ENCODE measurements around the gene ARHGAP27. TPM values are rescaled to one million over a fixed set of nuclear protein-coding genes. Genes with fewer than 3 reads are reported as not detected.
A peak's percentile ranks its signal among the peaks of the same experiment; 100 is the strongest.
"Not testable (repeated sequence)": the region's sequence is repeated elsewhere in the genome, so short reads cannot be mapped to it uniquely, and the experiment has no call there.

ARHGAP27 gene
- total and polyA plus RNA-seq, 2 donors (not counting 1 experiment from before 2014, with no cell fraction given), result 0.57 to 3.3 TPM

- H3K4me3 ChIP-seq (replicated peaks in 1 of 4; ENCODE audit: control extremely low read depth in 1 of 4, insufficient read depth in 1 of 4, low read depth in 3 of 4, low read length in 4 of 4); H2AFZ ChIP-seq (ENCODE audit: low read length); H3K79me2 ChIP-seq (ENCODE audit: control insufficient read depth, insufficient read depth, low read length); H3K9me3 ChIP-seq (ENCODE audit: control insufficient read depth, insufficient read depth, low read depth, low read length); DNase-seq (ENCODE audit: low read depth in 2 of 2); H3K27me3 ChIP-seq (ENCODE audit: control insufficient read depth, insufficient read depth, low read length); H3K4me2 ChIP-seq (ENCODE audit: extremely low read depth, insufficient read depth, low read length); H3K27ac ChIP-seq (ENCODE audit: insufficient read depth, low read length); H3K36me3 ChIP-seq (ENCODE audit: control insufficient read depth, insufficient read depth, low read length); H4K20me1 ChIP-seq (ENCODE audit: control insufficient read depth, extremely low read depth, insufficient read depth, low read length); H3K4me1 ChIP-seq (ENCODE audit: control insufficient read depth, extremely low read depth, insufficient read depth, low read length); H3K9ac ChIP-seq (ENCODE audit: insufficient read depth, low read length): not testable (repeated sequence)
Measured at GRCh38 chr17:45448066-45448465, 15.4 kb upstream of the ARHGAP27 start.

- not testable (repeated sequence) for H4K20me1 ChIP-seq (ENCODE audit: control insufficient read depth, extremely low read depth, insufficient read depth, low read length); H3K79me2 ChIP-seq (ENCODE audit: control insufficient read depth, insufficient read depth, low read length); H3K9ac ChIP-seq (ENCODE audit: insufficient read depth, low read length); H3K27ac ChIP-seq (ENCODE audit: insufficient read depth, low read length); H2AFZ ChIP-seq (ENCODE audit: low read length); H3K4me1 ChIP-seq (ENCODE audit: control insufficient read depth, extremely low read depth, insufficient read depth, low read length); H3K36me3 ChIP-seq (ENCODE audit: control insufficient read depth, insufficient read depth, low read length); H3K27me3 ChIP-seq (ENCODE audit: control insufficient read depth, insufficient read depth, low read length); H3K4me2 ChIP-seq (ENCODE audit: extremely low read depth, insufficient read depth, low read length); H3K4me3 ChIP-seq (replicated peaks in 1 of 4; ENCODE audit: control extremely low read depth in 1 of 4, insufficient read depth in 1 of 4, low read depth in 3 of 4, low read length in 4 of 4); DNase-seq (ENCODE audit: low read depth in 2 of 2); H3K9me3 ChIP-seq (ENCODE audit: control insufficient read depth, insufficient read depth, low read depth, low read length)
Measured at GRCh38 chr17:45447650-45448049, 15.0 kb upstream of the ARHGAP27 start.

GRCh38 chr17:45446872-45447625 is 14.4 kb upstream of the ARHGAP27 start:
- H3K36me3 ChIP-seq (ENCODE audit: control insufficient read depth, insufficient read depth, low read length); H3K79me2 ChIP-seq (ENCODE audit: control insufficient read depth, insufficient read depth, low read length); H3K4me3 ChIP-seq (replicated peaks in 1 of 4; ENCODE audit: control extremely low read depth in 1 of 4, insufficient read depth in 1 of 4, low read depth in 3 of 4, low read length in 4 of 4); H3K27ac ChIP-seq (ENCODE audit: insufficient read depth, low read length); H3K4me1 ChIP-seq (ENCODE audit: control insufficient read depth, extremely low read depth, insufficient read depth, low read length); H3K27me3 ChIP-seq (ENCODE audit: control insufficient read depth, insufficient read depth, low read length); H3K9ac ChIP-seq (ENCODE audit: insufficient read depth, low read length); H3K4me2 ChIP-seq (ENCODE audit: extremely low read depth, insufficient read depth, low read length); H3K9me3 ChIP-seq (ENCODE audit: control insufficient read depth, insufficient read depth, low read depth, low read length); H4K20me1 ChIP-seq (ENCODE audit: control insufficient read depth, extremely low read depth, insufficient read depth, low read length); H2AFZ ChIP-seq (ENCODE audit: low read length): not testable (repeated sequence)
- peak in 1 of 2 donors; percentile 63 for DNase-seq (ENCODE audit: low read depth in 2 of 2)

- H2AFZ ChIP-seq (ENCODE audit: low read length); H3K36me3 ChIP-seq (ENCODE audit: control insufficient read depth, insufficient read depth, low read length); H3K27me3 ChIP-seq (ENCODE audit: control insufficient read depth, insufficient read depth, low read length); H3K79me2 ChIP-seq (ENCODE audit: control insufficient read depth, insufficient read depth, low read length); H3K4me3 ChIP-seq (replicated peaks in 1 of 4; ENCODE audit: control extremely low read depth in 1 of 4, insufficient read depth in 1 of 4, low read depth in 3 of 4, low read length in 4 of 4); H3K4me2 ChIP-seq (ENCODE audit: extremely low read depth, insufficient read depth, low read length); H3K9me3 ChIP-seq (ENCODE audit: control insufficient read depth, insufficient read depth, low read depth, low read length); H3K9ac ChIP-seq (ENCODE audit: insufficient read depth, low read length); H3K27ac ChIP-seq (ENCODE audit: insufficient read depth, low read length); H3K4me1 ChIP-seq (ENCODE audit: control insufficient read depth, extremely low read depth, insufficient read depth, low read length); H4K20me1 ChIP-seq (ENCODE audit: control insufficient read depth, extremely low read depth, insufficient read depth, low read length): not testable (repeated sequence)
- peak; percentile 41 to 82 for DNase-seq (ENCODE audit: low read depth in 2 of 2)
Measured at GRCh38 chr17:45445901-45446743, 13.5 kb upstream of the ARHGAP27 start.

- H2AFZ ChIP-seq (ENCODE audit: low read length); H3K27ac ChIP-seq (ENCODE audit: insufficient read depth, low read length); H3K4me2 ChIP-seq (ENCODE audit: extremely low read depth, insufficient read depth, low read length); DNase-seq (ENCODE audit: low read depth in 2 of 2); H3K4me3 ChIP-seq (replicated peaks in 1 of 4; ENCODE audit: control extremely low read depth in 1 of 4, insufficient read depth in 1 of 4, low read depth in 3 of 4, low read length in 4 of 4); H3K4me1 ChIP-seq (ENCODE audit: control insufficient read depth, extremely low read depth, insufficient read depth, low read length); H4K20me1 ChIP-seq (ENCODE audit: control insufficient read depth, extremely low read depth, insufficient read depth, low read length); H3K79me2 ChIP-seq (ENCODE audit: control insufficient read depth, insufficient read depth, low read length); H3K9me3 ChIP-seq (ENCODE audit: control insufficient read depth, insufficient read depth, low read depth, low read length); H3K27me3 ChIP-seq (ENCODE audit: control insufficient read depth, insufficient read depth, low read length); H3K9ac ChIP-seq (ENCODE audit: insufficient read depth, low read length); H3K36me3 ChIP-seq (ENCODE audit: control insufficient read depth, insufficient read depth, low read length): not testable (repeated sequence)
Measured at GRCh38 chr17:45444856-45445820, 12.5 kb upstream of the ARHGAP27 start.

- not testable (repeated sequence) for DNase-seq (ENCODE audit: low read depth in 2 of 2); H3K4me3 ChIP-seq (replicated peaks in 1 of 4; ENCODE audit: control extremely low read depth in 1 of 4, insufficient read depth in 1 of 4, low read depth in 3 of 4, low read length in 4 of 4); H3K27ac ChIP-seq (ENCODE audit: insufficient read depth, low read length); H3K79me2 ChIP-seq (ENCODE audit: control insufficient read depth, insufficient read depth, low read length); H3K4me1 ChIP-seq (ENCODE audit: control insufficient read depth, extremely low read depth, insufficient read depth, low read length); H2AFZ ChIP-seq (ENCODE audit: low read length); H3K9ac ChIP-seq (ENCODE audit: insufficient read depth, low read length); H3K36me3 ChIP-seq (ENCODE audit: control insufficient read depth, insufficient read depth, low read length); H3K4me2 ChIP-seq (ENCODE audit: extremely low read depth, insufficient read depth, low read length); H4K20me1 ChIP-seq (ENCODE audit: control insufficient read depth, extremely low read depth, insufficient read depth, low read length); H3K27me3 ChIP-seq (ENCODE audit: control insufficient read depth, insufficient read depth, low read length); H3K9me3 ChIP-seq (ENCODE audit: control insufficient read depth, insufficient read depth, low read depth, low read length)
Measured at GRCh38 chr17:45444301-45444700, 11.6 kb upstream of the ARHGAP27 start.
